ENCODE measurements around the gene PAX7.

Gene PAX7

DNA sequence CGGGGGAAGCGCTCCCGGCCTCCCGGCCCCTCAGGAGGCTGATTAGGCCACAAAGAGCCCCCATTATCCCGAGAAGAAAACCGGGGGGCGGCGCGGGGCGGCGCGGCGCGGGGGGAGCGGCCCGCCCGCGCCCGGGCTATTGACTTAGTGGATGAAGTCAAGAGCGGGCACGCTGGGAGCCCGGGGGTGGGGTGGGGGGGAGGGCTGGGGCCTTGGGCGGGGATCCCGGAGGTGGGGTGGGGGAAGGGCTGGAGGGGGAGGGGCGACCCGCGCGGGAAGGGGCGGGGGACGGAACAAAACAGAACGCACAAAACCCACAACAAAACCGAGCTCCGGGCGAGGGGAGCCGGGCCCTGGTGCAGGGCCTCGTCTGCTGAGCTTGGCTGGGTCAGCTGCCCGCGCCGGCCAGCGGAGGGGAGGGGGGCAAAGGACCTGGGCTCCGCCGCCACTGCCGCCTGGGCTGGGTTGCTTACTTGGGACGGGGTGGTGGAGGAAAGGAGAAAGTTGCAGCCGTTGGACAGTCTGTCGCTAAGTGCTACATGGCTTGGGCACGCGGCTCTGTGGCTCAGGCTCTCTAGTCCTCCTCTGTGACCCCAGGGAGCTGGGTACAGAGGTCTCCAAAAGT is 16.3 kb downstream of the PAX7 start:
- ChIA-PET CTCF (no interaction called here), POLR2A (ENCODE audit: low non-redundant PET) (no interaction called here)
- TF ChIP-seq, protein P1, sequence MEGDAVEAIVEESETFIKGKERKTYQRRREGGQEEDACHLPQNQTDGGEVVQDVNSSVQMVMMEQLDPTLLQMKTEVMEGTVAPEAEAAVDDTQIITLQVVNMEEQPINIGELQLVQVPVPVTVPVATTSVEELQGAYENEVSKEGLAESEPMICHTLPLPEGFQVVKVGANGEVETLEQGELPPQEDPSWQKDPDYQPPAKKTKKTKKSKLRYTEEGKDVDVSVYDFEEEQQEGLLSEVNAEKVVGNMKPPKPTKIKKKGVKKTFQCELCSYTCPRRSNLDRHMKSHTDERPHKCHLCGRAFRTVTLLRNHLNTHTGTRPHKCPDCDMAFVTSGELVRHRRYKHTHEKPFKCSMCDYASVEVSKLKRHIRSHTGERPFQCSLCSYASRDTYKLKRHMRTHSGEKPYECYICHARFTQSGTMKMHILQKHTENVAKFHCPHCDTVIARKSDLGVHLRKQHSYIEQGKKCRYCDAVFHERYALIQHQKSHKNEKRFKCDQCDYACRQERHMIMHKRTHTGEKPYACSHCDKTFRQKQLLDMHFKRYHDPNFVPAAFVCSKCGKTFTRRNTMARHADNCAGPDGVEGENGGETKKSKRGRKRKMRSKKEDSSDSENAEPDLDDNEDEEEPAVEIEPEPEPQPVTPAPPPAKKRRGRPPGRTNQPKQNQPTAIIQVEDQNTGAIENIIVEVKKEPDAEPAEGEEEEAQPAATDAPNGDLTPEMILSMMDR (conservative IDR thresholded peaks at IDR 0.05; ENCODE audit: low read depth): no peak
- no peak overlapping the region for H3K27ac ChIP-seq
- DNase-seq (ENCODE audit: low spot score): no peak

DNA sequence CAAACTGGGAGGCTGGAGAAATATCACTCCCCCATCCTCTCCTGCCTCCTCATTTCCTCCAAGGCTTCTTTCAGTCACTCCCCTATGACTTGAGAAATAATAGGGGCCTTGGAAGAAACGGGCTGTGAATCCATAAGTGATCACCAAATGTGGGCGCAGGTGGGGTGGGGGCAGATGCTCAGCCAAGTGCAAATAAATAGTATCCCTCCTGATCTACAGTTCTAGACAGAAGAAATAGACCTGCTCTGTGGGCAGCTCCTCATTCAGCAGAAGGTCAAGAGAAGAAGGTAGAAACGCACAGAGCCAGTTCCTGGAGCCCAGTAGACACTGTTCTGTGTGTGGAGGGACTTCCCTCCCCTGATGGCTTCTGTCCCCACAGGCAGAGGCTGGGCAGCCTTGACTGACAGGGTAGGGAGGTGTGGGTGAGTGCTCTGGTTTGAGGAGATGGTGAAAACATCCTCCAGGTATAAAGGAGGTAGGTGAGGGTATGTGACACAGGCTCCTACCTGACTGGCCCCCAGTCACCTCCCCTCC is 17.1 kb downstream of the PAX7 start:
- H3K27ac ChIP-seq: no peak overlapping the region
- ChIA-PET CTCF (no interaction called here), POLR2A (ENCODE audit: low non-redundant PET) (no interaction called here)
- no peak for DNase-seq (ENCODE audit: low spot score)
- TF ChIP-seq, protein P1 (conservative IDR thresholded peaks at IDR 0.05; ENCODE audit: low read depth): no peak

DNA sequence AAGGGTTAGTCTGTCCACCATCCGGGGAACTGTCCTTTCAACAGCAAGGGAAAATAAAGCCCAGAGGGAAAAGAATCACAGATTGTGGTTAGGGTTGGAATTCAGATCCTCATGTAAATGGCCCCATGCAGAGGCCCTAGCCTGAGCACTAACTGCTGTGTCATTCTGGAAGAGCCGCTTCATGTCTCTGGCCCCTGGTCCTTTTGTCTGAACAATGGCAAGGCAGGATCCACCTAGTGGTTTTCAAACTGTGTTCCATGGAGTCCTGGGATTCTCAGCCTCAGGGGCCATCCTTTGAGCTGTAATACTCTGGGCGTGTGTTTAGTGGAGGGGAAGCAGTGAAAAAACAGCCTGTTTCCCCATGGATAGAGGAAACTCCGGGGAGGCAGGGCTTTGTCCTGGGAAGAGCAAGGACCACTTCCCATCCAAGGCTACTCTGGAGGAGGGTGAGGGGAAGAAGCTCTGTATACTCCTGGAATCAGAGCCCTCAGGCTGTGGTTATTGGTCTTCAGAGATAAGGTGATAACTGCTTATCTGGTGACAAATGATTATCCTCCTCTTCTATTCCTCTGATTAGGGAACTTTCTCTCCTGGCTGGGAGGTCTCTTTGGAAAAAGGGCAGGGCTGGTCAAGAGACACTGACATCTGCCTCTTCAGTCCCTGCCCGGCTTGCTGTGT is 19.2 kb downstream of the PAX7 start:
- POLR2A ChIA-PET (ENCODE audit: low non-redundant PET): no interaction called here
- no peak overlapping the region for H3K27ac ChIP-seq
- DNase-seq (ENCODE audit: low spot score): no peak
- CTCF ChIA-PET: no interaction called here
- TF ChIP-seq, protein P1 (conservative IDR thresholded peaks at IDR 0.05; ENCODE audit: low read depth): no peak

DNA sequence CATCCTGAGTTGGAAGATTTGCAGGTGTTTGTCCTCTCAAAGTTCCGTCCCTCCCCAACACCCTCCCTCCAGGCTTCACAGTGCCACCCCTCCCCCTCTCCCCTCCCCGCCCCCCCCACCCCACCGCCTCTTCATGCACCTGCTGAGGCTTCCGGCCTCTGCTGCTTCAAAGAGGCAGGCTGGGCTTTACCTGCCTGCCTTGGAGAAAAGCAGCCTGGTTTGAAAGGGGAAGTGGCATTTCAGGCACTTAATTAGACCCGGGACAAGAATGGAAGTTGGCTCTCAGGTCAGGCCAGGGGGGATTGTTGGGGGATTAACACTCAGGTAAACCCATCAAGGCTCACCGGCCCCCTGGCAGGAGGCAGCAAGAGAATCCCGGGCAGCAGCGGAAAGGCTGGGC is 21.1 kb downstream of the PAX7 start:
- DNase-seq (ENCODE audit: low spot score): no peak
- TF ChIP-seq, protein P1 (conservative IDR thresholded peaks at IDR 0.05; ENCODE audit: low read depth): no peak
- H3K27ac ChIP-seq: no peak overlapping the region
- POLR2A ChIA-PET (ENCODE audit: low non-redundant PET): no interaction called here
- CTCF ChIA-PET: no interaction called here

DNA sequence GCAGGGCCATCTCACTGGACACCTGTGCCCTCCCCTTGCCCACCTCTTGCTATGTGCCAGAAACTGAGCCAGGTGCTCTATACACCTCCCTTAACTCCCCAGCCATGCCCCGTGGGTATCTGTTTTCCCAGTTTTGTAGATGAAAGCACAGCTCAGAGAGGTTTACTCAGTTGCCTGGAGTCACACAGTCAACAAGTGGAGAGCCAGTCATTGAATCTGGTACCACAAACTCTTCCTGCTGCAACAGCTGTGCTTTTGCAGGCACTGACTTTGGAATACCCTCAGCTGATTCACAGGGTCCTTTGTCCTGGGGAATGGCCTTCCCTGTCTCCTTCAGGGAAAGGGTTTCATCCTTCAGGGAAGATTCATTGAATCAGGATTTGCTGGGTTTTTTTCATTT is 22.1 kb downstream of the PAX7 start:
- TF ChIP-seq, protein P1 (conservative IDR thresholded peaks at IDR 0.05; ENCODE audit: low read depth): no peak
- H3K27ac ChIP-seq: no peak overlapping the region
- ChIA-PET POLR2A (ENCODE audit: low non-redundant PET) (no interaction called here), CTCF (no interaction called here)
- DNase-seq (ENCODE audit: low spot score): no peak

DNA sequence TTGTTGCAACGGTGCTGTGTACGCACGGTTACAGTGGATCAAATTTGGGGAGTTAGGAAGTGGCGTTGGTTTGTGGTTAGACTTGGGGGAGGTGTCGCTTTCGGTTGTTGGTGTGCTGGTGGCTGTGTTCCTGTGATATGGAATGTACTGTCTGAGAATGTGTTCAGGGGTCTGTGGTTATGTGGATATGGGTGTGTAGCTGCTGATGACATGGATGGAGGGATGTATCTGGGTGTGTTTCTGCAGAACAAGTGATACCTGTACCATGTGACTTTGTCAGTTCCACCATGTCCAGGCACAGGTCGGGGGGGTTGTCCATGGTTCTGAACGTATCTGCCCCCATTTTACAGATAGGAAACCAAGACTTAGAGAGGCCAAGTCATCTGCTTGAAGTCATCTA is 22.7 kb downstream of the PAX7 start:
- TF ChIP-seq, protein P1 (conservative IDR thresholded peaks at IDR 0.05; ENCODE audit: low read depth): no peak
- ChIA-PET POLR2A (ENCODE audit: low non-redundant PET) (no interaction called here), CTCF (interaction anchor here (0.6 kb wide), 1 partner anchor 34 kb away, joined by 3 read pairs; no protein-coding TSS in a partner anchor)
- no peak for DNase-seq (ENCODE audit: low spot score)
- no peak overlapping the region for H3K27ac ChIP-seq

Data from RWPE1 (cell line).